ENCODE results near the gene CNOT3. TPM values are rescaled to one million over a fixed set of nuclear protein-coding genes. Genes with fewer than 3 reads are reported as not detected.
"Not testable (repeated sequence)": the region's sequence is repeated elsewhere in the genome, so short reads cannot be mapped to it uniquely, and the experiment has no call there.

CNOT3 gene
- 87.6 and 95.5 TPM in 2 replicates for total RNA-seq
- long read RNA-seq, result 0 reads

GRCh38 chr19:54137699-54138488 lies at the start of gene CNOT3:
Gene CNOT3, plus strand, starts transcription at chr19:54137762. Its CDS starts 5,217 bp downstream, at chr19:54142979.
- peak; percentile 44 for TF ChIP-seq CTCF (conservative IDR thresholded peaks at IDR 0.05)
- Mint-ChIP-seq H3K9me3 (no peaks in the 10 kb centered on the region), H3K4me1 (peaks cover 42% of the 10 kb centered on the region), H3K27ac (ENCODE audit: unreplicated experiment) (peak within 1 kb of the TSS; percentile 95), H3K27me3 (ENCODE audit: low read depth) (peaks cover 14% of the 10 kb centered on the region), H3K36me3 (ENCODE audit: low read depth) (no peaks in the 10 kb centered on the region), H3K4me3 (peak within 1 kb of the TSS; percentile 95)
- DNase-seq (ENCODE audit: low read depth, low spot score), result no peak

GRCh38 chr19:54094426-54095000 lies 43.0 kb upstream of the CNOT3 start:
- TF ChIP-seq CTCF (conservative IDR thresholded peaks at IDR 0.05), result no peak
- Mint-ChIP-seq H3K4me1 (peaks cover 5% of the 10 kb centered on the region), H3K27me3 (ENCODE audit: low read depth) (peaks cover 59% of the 10 kb centered on the region), H3K9me3 (peaks cover 2% of the 10 kb centered on the region), H3K27ac (ENCODE audit: unreplicated experiment) (no peak overlapping the region), H3K36me3 (ENCODE audit: low read depth) (no peaks in the 10 kb centered on the region), H3K4me3 (no peak overlapping the region)
- no peak for DNase-seq (ENCODE audit: low read depth, low spot score)

- Mint-ChIP-seq H3K27ac (ENCODE audit: unreplicated experiment) (no peak overlapping the region), H3K27me3 (ENCODE audit: low read depth) (peaks cover 63% of the 10 kb centered on the region), H3K9me3 (peaks cover 2% of the 10 kb centered on the region), H3K36me3 (ENCODE audit: low read depth) (no peaks in the 10 kb centered on the region), H3K4me3 (no peak overlapping the region), H3K4me1 (peaks cover 5% of the 10 kb centered on the region)
- DNase-seq (ENCODE audit: low read depth, low spot score), result no peak
- no peak for TF ChIP-seq CTCF (conservative IDR thresholded peaks at IDR 0.05)
Measured at GRCh38 chr19:54095136-54095858, 42.3 kb upstream of the CNOT3 start.

- peaks cover 61% of the 10 kb centered on the region for H3K27me3 Mint-ChIP-seq (ENCODE audit: low read depth)
- not testable (repeated sequence) for H3K4me1 Mint-ChIP-seq; H3K4me3 Mint-ChIP-seq; H3K27ac Mint-ChIP-seq (ENCODE audit: unreplicated experiment); H3K9me3 Mint-ChIP-seq; H3K36me3 Mint-ChIP-seq (ENCODE audit: low read depth)
- peak; percentile 46 for DNase-seq (ENCODE audit: low read depth, low spot score)
Measured at GRCh38 chr19:54095859-54096616, 41.5 kb upstream of the CNOT3 start.

GRCh38 chr19:54096617-54097106 lies 40.9 kb upstream of the CNOT3 start:
- no peak overlapping the region for H3K27ac Mint-ChIP-seq (ENCODE audit: unreplicated experiment)
- no peaks in the 10 kb centered on the region for H3K36me3 Mint-ChIP-seq (ENCODE audit: low read depth)
- no peak for TF ChIP-seq CTCF (conservative IDR thresholded peaks at IDR 0.05)
- H3K4me1 Mint-ChIP-seq, result peaks cover 5% of the 10 kb centered on the region
- no peak overlapping the region for H3K4me3 Mint-ChIP-seq
- peaks cover 56% of the 10 kb centered on the region for H3K27me3 Mint-ChIP-seq (ENCODE audit: low read depth)
- DNase-seq (ENCODE audit: low read depth, low spot score), result no peak
- peaks cover 2% of the 10 kb centered on the region for H3K9me3 Mint-ChIP-seq
